PFSK-1 (cell line): Measurements from ENCODE around the gene MKNK1.

Source experiments
- FOXP2 ChIP-seq: optimal IDR thresholded peaks from 2 replicates; pipeline ENCODE3; 2011; ENCODE audit warnings: borderline replicate concordance, control low read depth, inconsistent platforms; ENCODE audit not compliant: insufficient read depth; ENCODE audit errors: extremely low read length, extremely low read depth
- POLR2AphosphoS5 ChIP-seq: IDR thresholded peaks from 2 replicates; pipeline ENCODE4 v1.6.1; 2012; ENCODE audit warnings: low read depth, mild to moderate bottlenecking, control low read depth, low read length, moderate library complexity
- REST ChIP-seq, 2 experiments: IDR thresholded peaks; 2 replicates each; pipeline versions ENCODE4 v1.6.1 to v1.8.0; 2011 to 2012; ENCODE audit warnings: low read depth in 2 of 2, low read length in 2 of 2, control low read depth in 1 of 2, inconsistent platforms in 1 of 2, mild to moderate bottlenecking in 1 of 2, moderate library complexity in 1 of 2; ENCODE audit not compliant: insufficient read depth in 1 of 2
- SIN3A ChIP-seq: IDR thresholded peaks from 2 replicates; pipeline ENCODE4 v1.6.1; 2012; ENCODE audit warnings: mild to moderate bottlenecking, low read length, moderate library complexity, borderline replicate concordance; ENCODE audit not compliant: insufficient read depth
- TAF1 ChIP-seq: IDR thresholded peaks from 2 replicates; pipeline ENCODE4 v1.6.1; 2012; ENCODE audit warnings: low read length, control low read depth, borderline replicate concordance; ENCODE audit not compliant: insufficient read depth

The MKNK1 gene

GRCh38 chr1:46517010-46517600 lies 87.0 kb downstream of the MKNK1 start:
- no peak for TF ChIP-seq FOXP2
- TF ChIP-seq SIN3A, result no peak
- TF ChIP-seq POLR2AphosphoS5, result no peak
- TF ChIP-seq REST (IDR thresholded peaks at IDR 0.05; ENCODE audit: insufficient read depth in 1 of 2, low read depth in 2 of 2, low read length in 2 of 2), result no peak
- TF ChIP-seq TAF1, result no peak

GRCh38 chr1:46516200-46516950 lies 87.7 kb downstream of the MKNK1 start:
- TF ChIP-seq TAF1, result no peak

GRCh38 chr1:46515576-46515975 lies 88.5 kb downstream of the MKNK1 start:
- TF ChIP-seq POLR2AphosphoS5, result no peak
- TF ChIP-seq REST (IDR thresholded peaks at IDR 0.05; ENCODE audit: insufficient read depth in 1 of 2, low read depth in 2 of 2, low read length in 2 of 2), result no peak
- TF ChIP-seq TAF1, result no peak
- no peak for TF ChIP-seq FOXP2
- TF ChIP-seq SIN3A, result no peak

GRCh38 chr1:46513536-46513935 lies 90.5 kb downstream of the MKNK1 start:
- no peak for TF ChIP-seq FOXP2
- TF ChIP-seq POLR2AphosphoS5, result no peak
- no peak for TF ChIP-seq TAF1
- no peak for TF ChIP-seq SIN3A
- TF ChIP-seq REST (IDR thresholded peaks at IDR 0.05; ENCODE audit: insufficient read depth in 1 of 2, low read depth in 2 of 2, low read length in 2 of 2), result no peak

GRCh38 chr1:46512792-46513190 lies 91.3 kb downstream of the MKNK1 start:
- no peak for TF ChIP-seq TAF1
- TF ChIP-seq SIN3A, result no peak
- no peak for TF ChIP-seq FOXP2
- no peak for TF ChIP-seq POLR2AphosphoS5
- no peak for TF ChIP-seq REST (IDR thresholded peaks at IDR 0.05; ENCODE audit: insufficient read depth in 1 of 2, low read depth in 2 of 2, low read length in 2 of 2)
